PC-3 (cell line): ENCODE measurements around the gene SLC11A2. TPM values are rescaled to one million over a fixed set of nuclear protein-coding genes. Genes with fewer than 3 reads are reported as not detected.

Experiments used
- ATAC-seq: fragments of 200-7000 bp; cut with Tn5 transposase; 2 replicates; pipeline ENCODE4 v1.9.1; 2020; ENCODE audit warnings: mild to moderate bottlenecking, moderate library complexity
- BruUV-seq: library from RNA; stranded (reverse); fragments of 400-500 nt; replicated peaks from 2 replicates; lab custom pipeline; 2021; lab: Mats Ljungman, UMichigan
- CTCF ChIA-PET: fragments of 300-600 bp; sonication (Branson Sonifier 250); formaldehyde crosslinking; loops from one replicate; lab custom pipeline; 2022; ENCODE audit warnings: antibody characterized with exemption; lab: Charles Lee
- POLR2A ChIA-PET: fragments of 300-600 bp; sonication (Branson Sonifier 250); formaldehyde crosslinking; loops from one replicate; lab custom pipeline; 2022; ENCODE audit warnings: antibody characterized with exemption; ENCODE audit not compliant: unreplicated experiment; lab: Charles Lee
- DNase-seq: peaks from one replicate; pipeline ENCODE4 v3.0.0-alpha.2; 2015
- H2AFZ ChIP-seq: fragments of 300-600 bp; sonication (generic); 2 replicates; pipeline ENCODE4 v1.6.0; 2016; ENCODE audit warnings: antibody characterized with exemption, low read length
- H3F3A ChIP-seq: fragments of 300-600 bp; sonication (generic); one replicate; pipeline ENCODE4 v1.6.0; 2017; ENCODE audit warnings: antibody characterized with exemption, low read length, control low read depth, mild to moderate bottlenecking; ENCODE audit not compliant: unreplicated experiment
- H3K27ac ChIP-seq: fragments of 300-600 bp; sonication (generic); 2 replicates; pipeline ENCODE4 v1.5.1; 2016; ENCODE audit warnings: mild to moderate bottlenecking, low read length
- H3K27me3 ChIP-seq: fragments of 300-600 bp; sonication (generic); 2 replicates; pipeline ENCODE4 v1.6.1; 2016; ENCODE audit warnings: low read length, mixed read lengths
- H3K36me3 ChIP-seq: fragments of 300-600 bp; sonication (generic); 2 replicates; pipeline ENCODE4 v1.6.1; 2016; ENCODE audit warnings: low read depth, mixed run types, low read length, mixed read lengths
- H3K4me1 ChIP-seq: fragments of 300-600 bp; sonication (generic); 2 replicates; pipeline ENCODE4 v1.5.1; 2016; ENCODE audit warnings: low read length; ENCODE audit not compliant: insufficient read depth
- H3K4me2 ChIP-seq: fragments of 300-600 bp; sonication (generic); 2 replicates; pipeline ENCODE4 v1.6.0; 2016; ENCODE audit warnings: low read length
- H3K4me3 ChIP-seq: fragments of 300-600 bp; sonication (generic); 2 replicates; pipeline ENCODE4 v1.5.1; 2016; ENCODE audit warnings: mild to moderate bottlenecking, low read length, mixed read lengths
- H3K79me2 ChIP-seq: fragments of 300-600 bp; sonication (generic); 2 replicates; pipeline ENCODE4 v1.6.1; 2017; ENCODE audit warnings: low read length, mixed read lengths
- H3K9ac ChIP-seq: fragments of 300-600 bp; sonication (generic); 2 replicates; pipeline ENCODE4 v1.6.0; 2016; ENCODE audit warnings: mild to moderate bottlenecking, low read length
- H3K9me2 ChIP-seq: fragments of 300-600 bp; sonication (generic); replicated peaks from 2 replicates; pipeline ENCODE4 v1.6.1; 2016; ENCODE audit warnings: mixed run types, low read length, mixed read lengths
- H3K9me3 ChIP-seq: fragments of 300-600 bp; sonication (generic); 2 replicates; pipeline ENCODE4 v1.6.1; 2016; ENCODE audit warnings: low read length, mixed read lengths
- H4K20me1 ChIP-seq: fragments of 300-600 bp; sonication (generic); 2 replicates; pipeline ENCODE4 v1.6.1; 2016; ENCODE audit warnings: low read length, mixed read lengths
- EZH2 ChIP-seq: fragments of 300-600 bp; sonication (generic); IDR thresholded peaks from one replicate; pipeline ENCODE4 v1.6.1; 2017; ENCODE audit warnings: antibody characterized with exemption, mild to moderate bottlenecking, low read length; ENCODE audit not compliant: unreplicated experiment
- EZH2phosphoT487 ChIP-seq: fragments of 300-600 bp; sonication (generic); IDR thresholded peaks from 2 replicates; pipeline ENCODE4 v1.6.1; 2018; ENCODE audit warnings: mild to moderate bottlenecking, antibody characterized with exemption, low read length, borderline replicate concordance
- intact Hi-C: fragments of 100-400 bp; cut with micrococcal nuclease; formaldehyde crosslinking; loops from 2 replicates; pipeline ENCODE4 v1.9.0; 2023
- total RNA-seq: library from RNA; depleted of rRNA; stranded (reverse); fragments of >200 nt; gene quantifications from 2 replicates; pipeline ENCODE4 v1.2.3, GENCODE V29; 2014
- TF ChIP-seq, protein P1 (sequence below): fragments of 300-600 bp; sonication (generic); conservative IDR thresholded peaks from 2 replicates; pipeline ENCODE4 v1.5.1; 2017; ENCODE audit warnings: antibody characterized with exemption, low read depth, mild to moderate bottlenecking, low read length

Gene SLC11A2
- total RNA-seq, 1 experiment from 2014 or later, result 38.8 TPM

DNA sequence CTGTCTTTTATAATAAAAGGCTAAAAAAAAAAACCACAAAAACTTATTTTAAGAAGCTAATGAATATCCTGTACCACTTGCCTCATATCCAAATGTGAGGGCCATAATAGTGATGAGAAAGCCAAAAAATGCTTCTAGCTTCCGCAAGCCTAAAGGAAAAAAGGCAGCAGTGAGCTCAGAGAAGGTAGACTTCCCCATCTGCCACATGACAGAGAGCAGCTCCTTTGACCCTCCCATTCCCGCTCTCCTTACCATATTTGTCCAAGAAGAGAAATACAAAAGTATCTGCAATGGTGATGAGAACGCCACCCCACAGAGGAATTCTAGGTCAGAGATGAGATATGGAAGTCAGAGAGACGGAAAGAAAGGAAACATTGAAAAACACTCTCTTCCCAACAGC, 27.1 kb downstream of the SLC11A2 start:
- no TSS peak for BruUV-seq
- Histone ChIP-seq H3K36me3 (peaks cover 32% of the 10 kb centered on the region), H3K9me2 (no peaks in the 10 kb centered on the region), H3K27me3 (no peaks in the 10 kb centered on the region), H3F3A (no peaks in the 10 kb centered on the region), H2AFZ (no peak overlapping the region), H4K20me1 (no peaks in the 10 kb centered on the region), H3K4me2 (no peak overlapping the region), H3K27ac (no peak overlapping the region), H3K4me3 (no peak overlapping the region), H3K4me1 (peaks cover 8% of the 10 kb centered on the region), H3K9ac (no peak overlapping the region), H3K79me2 (no peaks in the 10 kb centered on the region), H3K9me3 (no peaks in the 10 kb centered on the region)
- ChIA-PET CTCF (no interaction called here), POLR2A (no interaction called here)
- DNase-seq, result no peak
- TF ChIP-seq, protein P1, sequence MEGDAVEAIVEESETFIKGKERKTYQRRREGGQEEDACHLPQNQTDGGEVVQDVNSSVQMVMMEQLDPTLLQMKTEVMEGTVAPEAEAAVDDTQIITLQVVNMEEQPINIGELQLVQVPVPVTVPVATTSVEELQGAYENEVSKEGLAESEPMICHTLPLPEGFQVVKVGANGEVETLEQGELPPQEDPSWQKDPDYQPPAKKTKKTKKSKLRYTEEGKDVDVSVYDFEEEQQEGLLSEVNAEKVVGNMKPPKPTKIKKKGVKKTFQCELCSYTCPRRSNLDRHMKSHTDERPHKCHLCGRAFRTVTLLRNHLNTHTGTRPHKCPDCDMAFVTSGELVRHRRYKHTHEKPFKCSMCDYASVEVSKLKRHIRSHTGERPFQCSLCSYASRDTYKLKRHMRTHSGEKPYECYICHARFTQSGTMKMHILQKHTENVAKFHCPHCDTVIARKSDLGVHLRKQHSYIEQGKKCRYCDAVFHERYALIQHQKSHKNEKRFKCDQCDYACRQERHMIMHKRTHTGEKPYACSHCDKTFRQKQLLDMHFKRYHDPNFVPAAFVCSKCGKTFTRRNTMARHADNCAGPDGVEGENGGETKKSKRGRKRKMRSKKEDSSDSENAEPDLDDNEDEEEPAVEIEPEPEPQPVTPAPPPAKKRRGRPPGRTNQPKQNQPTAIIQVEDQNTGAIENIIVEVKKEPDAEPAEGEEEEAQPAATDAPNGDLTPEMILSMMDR, result no peak
- TF ChIP-seq EZH2 (no peak), EZH2phosphoT487 (no peak)
- intact Hi-C loops, result no loop called here
- ATAC-seq, result no peak

DNA sequence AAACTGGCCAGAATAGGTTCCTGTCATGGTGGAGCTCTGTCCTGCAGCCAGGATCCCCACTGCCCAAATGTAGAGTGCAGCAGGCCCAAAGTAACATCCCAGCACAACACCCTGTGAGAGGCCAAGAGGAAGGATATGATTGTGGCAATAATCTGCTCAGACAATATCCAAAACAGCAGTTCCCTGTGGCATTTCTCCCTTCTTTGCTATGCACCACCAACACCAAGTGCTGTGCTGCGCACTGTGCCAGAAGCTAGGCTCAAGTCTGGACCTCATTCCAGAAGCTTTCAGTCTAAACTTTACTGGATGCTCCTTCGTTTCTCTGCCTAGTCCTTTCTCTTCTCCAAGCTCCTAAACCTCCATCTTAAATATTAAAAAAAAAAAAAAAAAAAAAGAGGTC, 33.4 kb downstream of the SLC11A2 start:
- H3K4me1 ChIP-seq, result no peaks in the 10 kb centered on the region
- H3K9me3 ChIP-seq, result no peaks in the 10 kb centered on the region
- no peaks in the 10 kb centered on the region for H3F3A ChIP-seq
- peaks cover 41% of the 10 kb centered on the region for H3K36me3 ChIP-seq
- no peak overlapping the region for H3K27ac ChIP-seq
- H4K20me1 ChIP-seq, result no peaks in the 10 kb centered on the region
- no peak overlapping the region for H3K9ac ChIP-seq
- ATAC-seq (no peak), DNase-seq (no peak)
- H2AFZ ChIP-seq, result no peak overlapping the region
- H3K79me2 ChIP-seq, result no peaks in the 10 kb centered on the region
- H3K4me2 ChIP-seq, result no peak overlapping the region
- no peaks in the 10 kb centered on the region for H3K9me2 ChIP-seq
- intact Hi-C loops, result no loop called here
- no peak overlapping the region for H3K4me3 ChIP-seq
- no TSS peak for BruUV-seq
- CTCF ChIA-PET, result interaction anchor here (0.6 kb wide), 1 partner anchor 349 kb away, joined by 3 read pairs; no protein-coding TSS in a partner anchor
- POLR2A ChIA-PET, result no interaction called here
- TF ChIP-seq EZH2phosphoT487 (no peak), EZH2 (no peak)
- TF ChIP-seq, protein P1, result no peak
- H3K27me3 ChIP-seq, result no peaks in the 10 kb centered on the region

DNA sequence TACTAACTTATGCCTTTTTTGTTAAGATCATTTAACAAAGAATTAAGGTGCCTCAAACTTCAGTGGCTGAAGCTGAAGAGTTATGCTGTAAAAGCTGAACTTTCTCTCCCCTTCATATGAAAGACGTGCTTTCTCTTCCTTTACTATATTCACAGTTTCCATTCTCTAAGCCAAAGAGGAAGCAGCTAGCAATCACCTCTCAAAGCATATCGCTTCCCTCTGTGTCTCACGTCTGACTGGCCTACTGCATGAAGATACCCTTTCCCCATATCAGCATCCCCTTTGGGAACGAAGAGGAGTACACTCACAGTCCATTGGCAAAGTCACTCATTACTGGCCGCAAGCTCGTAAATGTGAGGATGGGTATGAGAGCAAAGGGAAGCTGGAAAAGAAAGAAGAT, 34.9 kb downstream of the SLC11A2 start:
- H3K27ac ChIP-seq, result no peak overlapping the region
- BruUV-seq, result no TSS peak
- H4K20me1 ChIP-seq, result no peaks in the 10 kb centered on the region
- no peaks in the 10 kb centered on the region for H3F3A ChIP-seq
- no peak overlapping the region for H3K4me2 ChIP-seq
- TF ChIP-seq EZH2phosphoT487, result no peak
- TF ChIP-seq, protein P1, result no peak
- no peak for TF ChIP-seq EZH2
- no peak for ATAC-seq
- H3K9me2 ChIP-seq, result no peaks in the 10 kb centered on the region
- H3K9me3 ChIP-seq, result no peaks in the 10 kb centered on the region
- H3K4me3 ChIP-seq, result no peak overlapping the region
- H3K36me3 ChIP-seq, result peaks cover 40% of the 10 kb centered on the region
- no peaks in the 10 kb centered on the region for H3K79me2 ChIP-seq
- H2AFZ ChIP-seq, result no peak overlapping the region
- no peaks in the 10 kb centered on the region for H3K27me3 ChIP-seq
- ChIA-PET CTCF (no interaction called here), POLR2A (no interaction called here)
- DNase-seq, result no peak
- intact Hi-C loops, result no loop called here
- no peaks in the 10 kb centered on the region for H3K4me1 ChIP-seq
- no peak overlapping the region for H3K9ac ChIP-seq
